WTC11 (cell line): ENCODE data around the gene OSBPL9. TPM values are rescaled to one million over a fixed set of nuclear protein-coding genes. Genes with fewer than 3 reads are reported as not detected.

Experiments
- ATAC-seq: fragments of 200-7000 bp; cut with Tn5 transposase; 2 replicates; pipeline ENCODE4 v1.10.0; 2021; ENCODE audit warnings: mild to moderate bottlenecking, moderate library complexity
- CTCF ChIA-PET: fragments of 300-600 bp; sonication (Branson Sonifier 250); formaldehyde crosslinking; loops from one replicate; lab custom pipeline; 2021; ENCODE audit warnings: antibody characterized with exemption; lab: Charles Lee
- POLR2A ChIA-PET: fragments of 350-600 bp; sonication (Branson Sonifier 250); formaldehyde crosslinking; loops from one replicate; lab custom pipeline; 2021; ENCODE audit warnings: antibody characterized with exemption; lab: Charles Lee
- DNase-seq: peaks from one replicate; pipeline ENCODE4 v3.0.0; 2021; ENCODE audit warnings: low spot score
- H3K27ac Mint-ChIP-seq: 2 replicates; pipeline ENCODE4 v1.8.0; 2021; ENCODE audit warnings: mixed read lengths
- H3K27me3 Mint-ChIP-seq: 2 replicates; pipeline ENCODE4 v1.8.0; 2021; ENCODE audit warnings: low read depth, mild to moderate bottlenecking, moderate library complexity, mixed read lengths
- H3K36me3 Mint-ChIP-seq: 2 replicates; pipeline ENCODE4 v1.8.0; 2021; ENCODE audit warnings: mixed read lengths
- H3K4me1 Mint-ChIP-seq: 2 replicates; pipeline ENCODE4 v1.8.0; 2022; ENCODE audit warnings: mixed read lengths
- H3K4me3 Mint-ChIP-seq: 2 replicates; pipeline ENCODE4 v1.8.0; 2021; ENCODE audit warnings: mild to moderate bottlenecking, moderate library complexity, mixed read lengths
- H3K9me3 Mint-ChIP-seq: 2 replicates; pipeline ENCODE4 v1.8.0; 2021; ENCODE audit warnings: mixed read lengths
- ATF1 ChIP-seq: sonication (generic); formaldehyde crosslinking; IDR thresholded peaks from 2 replicates; pipeline ENCODE4 v1.8.1; 2023; ENCODE audit warnings: mild to moderate bottlenecking, moderate library complexity, missing genetic modification reagents
- CREB1 ChIP-seq: sonication (generic); formaldehyde crosslinking; IDR thresholded peaks from 2 replicates; pipeline ENCODE4 v1.8.0; 2023; ENCODE audit warnings: mild to moderate bottlenecking, missing genetic modification reagents
- E2F1 ChIP-seq: sonication (generic); formaldehyde crosslinking; IDR thresholded peaks from 2 replicates; pipeline ENCODE4 v1.8.0; 2022; ENCODE audit warnings: mild to moderate bottlenecking, missing genetic modification reagents
- EMX1 ChIP-seq: fragments of 250-450 bp; sonication (Bioruptor Pico); IDR thresholded peaks from 2 replicates; pipeline ENCODE4 v1.8.0; 2021; ENCODE audit warnings: mild to moderate bottlenecking
- GTF2I ChIP-seq: fragments of 250-450 bp; sonication (Bioruptor Pico); conservative IDR thresholded peaks from 2 replicates; pipeline ENCODE4 v1.4.0; 2021; ENCODE audit warnings: mild to moderate bottlenecking
- HMGA2 ChIP-seq: fragments of 250-450 bp; sonication (Bioruptor Pico); IDR thresholded peaks from 2 replicates; pipeline ENCODE4 v1.4.0; 2021; ENCODE audit warnings: mild to moderate bottlenecking, moderate library complexity
- JAZF1 ChIP-seq: fragments of 250-450 bp; sonication (Bioruptor Pico); IDR thresholded peaks from 2 replicates; pipeline ENCODE4 v1.9.0; 2021; ENCODE audit warnings: moderate library complexity, mild to moderate bottlenecking, inconsistent platforms
- KAT7 ChIP-seq: sonication (generic); formaldehyde crosslinking; IDR thresholded peaks from 2 replicates; pipeline ENCODE4 v1.8.1; 2023; ENCODE audit warnings: missing genetic modification reagents, mild to moderate bottlenecking, borderline replicate concordance
- NFYB ChIP-seq: sonication (generic); formaldehyde crosslinking; conservative IDR thresholded peaks from 2 replicates; pipeline ENCODE4 v1.8.0; 2022; ENCODE audit warnings: low read depth, missing genetic modification reagents
- NR1H2 ChIP-seq: sonication (generic); formaldehyde crosslinking; IDR thresholded peaks from 2 replicates; pipeline ENCODE4 v1.9.0; 2021; ENCODE audit warnings: mild to moderate bottlenecking, moderate library complexity, missing genetic modification reagents
- OVOL2 ChIP-seq: fragments of 250-450 bp; sonication (Bioruptor Pico); IDR thresholded peaks from 2 replicates; pipeline ENCODE4 v1.9.0; 2021; ENCODE audit warnings: mild to moderate bottlenecking, borderline replicate concordance
- PRRX2 ChIP-seq: fragments of 250-450 bp; sonication (Bioruptor Pico); IDR thresholded peaks from 2 replicates; pipeline ENCODE4 v1.8.0; 2021; ENCODE audit warnings: mild to moderate bottlenecking
- SMAD3 ChIP-seq: sonication (generic); formaldehyde crosslinking; IDR thresholded peaks from 2 replicates; pipeline ENCODE4 v1.8.0; 2022; ENCODE audit warnings: missing genetic modification reagents, mild to moderate bottlenecking, borderline replicate concordance
- SP1 ChIP-seq: sonication (generic); formaldehyde crosslinking; conservative IDR thresholded peaks from 2 replicates; pipeline ENCODE4 v1.8.1; 2022; ENCODE audit warnings: missing genetic modification reagents
- ZBTB43 ChIP-seq: sonication (generic); formaldehyde crosslinking; IDR thresholded peaks from 2 replicates; pipeline ENCODE4 v1.8.1; 2023; ENCODE audit warnings: mild to moderate bottlenecking, missing genetic modification reagents
- ZNF263 ChIP-seq: sonication (generic); formaldehyde crosslinking; IDR thresholded peaks from 2 replicates; pipeline ENCODE4 v1.8.1; 2022; ENCODE audit warnings: low read depth, mild to moderate bottlenecking, moderate library complexity, missing genetic modification reagents
- ZNF423 ChIP-seq: fragments of 250-450 bp; sonication (Bioruptor Pico); IDR thresholded peaks from 2 replicates; pipeline ENCODE4 v2.1.2; 2022; ENCODE audit warnings: mild to moderate bottlenecking, moderate library complexity
- total RNA-seq: library from RNA; stranded (reverse); gene quantifications from 3 replicates; pipeline ENCODE4 v1.2.3, GENCODE V29; 2021
- TF ChIP-seq, protein P1 (sequence below): fragments of 250-450 bp; sonication (Bioruptor Pico); conservative IDR thresholded peaks from 2 replicates; pipeline ENCODE4 v1.9.0; 2021; ENCODE audit warnings: mild to moderate bottlenecking
- TF ChIP-seq, protein P2 (sequence below): sonication (generic); formaldehyde crosslinking; conservative IDR thresholded peaks from 2 replicates; pipeline ENCODE4 v1.8.1; 2022; ENCODE audit warnings: mild to moderate bottlenecking, missing genetic modification reagents
- TF ChIP-seq, protein P3 (sequence below): sonication (generic); formaldehyde crosslinking; IDR thresholded peaks from 2 replicates; pipeline ENCODE4 v1.8.1; 2023; ENCODE audit warnings: mild to moderate bottlenecking, missing genetic modification reagents, moderate library complexity
- TF ChIP-seq, protein P4 (sequence below): sonication (generic); formaldehyde crosslinking; IDR thresholded peaks from 2 replicates; pipeline ENCODE4 v1.8.1; 2022; ENCODE audit warnings: missing genetic modification reagents, borderline replicate concordance
- TF ChIP-seq, protein P5 (sequence below): sonication (generic); formaldehyde crosslinking; IDR thresholded peaks from 2 replicates; pipeline ENCODE4 v1.8.1; 2022; ENCODE audit warnings: mild to moderate bottlenecking, moderate library complexity, missing genetic modification reagents
- TF ChIP-seq, protein P6 (sequence below): sonication (generic); formaldehyde crosslinking; IDR thresholded peaks from 2 replicates; pipeline ENCODE4 v1.8.0; 2022; ENCODE audit warnings: mild to moderate bottlenecking, missing genetic modification reagents

Gene OSBPL9
- total RNA-seq, 1 experiment from 2014 or later = 55.6 TPM

DNA sequence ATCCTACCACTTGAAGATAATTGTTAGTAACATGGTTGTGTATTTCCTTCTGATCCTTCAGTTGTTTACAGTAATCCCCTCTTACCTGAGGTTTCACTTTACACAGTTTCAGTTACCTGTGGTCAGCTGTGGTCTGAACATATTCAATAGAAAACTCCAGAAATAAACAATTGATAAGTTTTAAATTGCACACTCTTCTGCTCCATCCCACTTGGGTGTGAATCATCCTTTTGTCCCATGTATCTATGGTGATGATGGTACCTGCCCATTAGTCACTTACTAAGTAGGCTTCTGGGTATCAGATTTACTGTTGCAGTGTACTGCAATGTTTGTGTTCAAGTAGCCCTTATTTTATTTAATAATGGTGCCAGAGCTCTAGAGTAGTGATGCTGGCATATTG, 62.5 kb downstream of the OSBPL9 start:
- H3K27me3 Mint-ChIP-seq = no peaks in the 10 kb centered on the region
- peaks cover 4% of the 10 kb centered on the region; the same call in 1 of the 2 replicates for H3K4me1 Mint-ChIP-seq
- no peak overlapping the region for H3K27ac Mint-ChIP-seq
- TF ChIP-seq CREB1 (CRISPR knock-in tag) = no peak
- TF ChIP-seq JAZF1 (CRISPR knock-in tag) = no peak
- TF ChIP-seq, protein P1, sequence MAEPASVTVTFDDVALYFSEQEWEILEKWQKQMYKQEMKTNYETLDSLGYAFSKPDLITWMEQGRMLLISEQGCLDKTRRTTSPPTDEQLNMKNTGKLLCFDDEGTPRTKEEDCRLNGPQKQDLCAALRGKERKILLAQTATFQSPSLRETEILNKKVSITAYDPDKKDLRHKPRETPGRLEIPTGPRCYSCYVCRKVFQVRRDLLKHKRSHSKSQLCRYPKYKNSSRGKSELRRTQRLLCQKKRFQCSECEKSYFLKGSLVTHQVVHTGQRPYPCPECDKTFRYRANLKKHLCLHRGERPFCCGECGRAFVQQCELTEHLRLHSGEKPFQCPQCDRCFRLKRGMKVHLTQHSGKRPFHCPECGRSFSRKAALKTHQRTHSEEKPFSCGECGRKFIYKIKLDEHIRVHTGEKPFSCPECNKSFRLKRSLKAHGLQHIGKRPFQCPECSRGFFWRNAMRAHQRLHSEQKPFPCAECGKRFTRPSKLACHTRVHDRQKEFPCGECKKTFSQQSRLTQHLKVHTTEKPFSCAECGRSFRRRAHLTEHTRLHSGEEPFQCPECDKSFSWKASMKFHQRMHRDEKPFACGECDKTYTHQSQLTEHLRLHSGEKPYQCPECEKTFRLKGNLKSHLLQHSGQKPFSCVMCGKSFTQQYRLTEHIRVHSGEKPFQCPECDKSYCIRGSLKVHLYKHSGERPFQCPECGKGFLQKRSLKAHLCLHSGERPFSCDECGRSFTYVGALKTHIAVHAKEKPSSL (CRISPR knock-in tag) = no peak
- TF ChIP-seq OVOL2 (CRISPR knock-in tag) = no peak
- no peak for TF ChIP-seq ATF1 (CRISPR knock-in tag)
- CTCF ChIA-PET = no interaction called here
- no peak overlapping the region for H3K4me3 Mint-ChIP-seq
- H3K36me3 Mint-ChIP-seq = no peaks in the 10 kb centered on the region
- DNase-seq (no peak), ATAC-seq (no peak)
- POLR2A ChIA-PET = no interaction called here
- no peaks in the 10 kb centered on the region for H3K9me3 Mint-ChIP-seq

GRCh38 chr1:51684776-51685175, 67.9 kb downstream of the OSBPL9 start:
- ChIA-PET CTCF (no interaction called here), POLR2A (interaction anchor here (0.7 kb wide), 1 partner anchor 113 kb away, joined by 4 read pairs; no protein-coding TSS in a partner anchor)
- Mint-ChIP-seq H3K27ac (no peak overlapping the region), H3K4me3 (no peak overlapping the region), H3K4me1 (peaks cover 9% of the 10 kb centered on the region), H3K9me3 (no peaks in the 10 kb centered on the region), H3K36me3 (no peaks in the 10 kb centered on the region), H3K27me3 (no peaks in the 10 kb centered on the region)
- DNase-seq = no peak
- ATAC-seq = no peak
- TF ChIP-seq GTF2I (CRISPR knock-in tag) = no peak
- TF ChIP-seq SP1 (CRISPR knock-in tag) = no peak
- TF ChIP-seq SMAD3 = no peak
- no peak for TF ChIP-seq PRRX2
- TF ChIP-seq KAT7 (CRISPR knock-in tag) = no peak
- no peak for TF ChIP-seq ZNF423 (CRISPR knock-in tag)
- no peak for TF ChIP-seq ZBTB43
- no peak for TF ChIP-seq NR1H2 (CRISPR knock-in tag)
- TF ChIP-seq, protein P2, sequence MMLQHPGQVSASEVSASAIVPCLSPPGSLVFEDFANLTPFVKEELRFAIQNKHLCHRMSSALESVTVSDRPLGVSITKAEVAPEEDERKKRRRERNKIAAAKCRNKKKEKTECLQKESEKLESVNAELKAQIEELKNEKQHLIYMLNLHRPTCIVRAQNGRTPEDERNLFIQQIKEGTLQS (CRISPR knock-in tag) = no peak
- TF ChIP-seq ZNF263 (CRISPR knock-in tag) = no peak
- no peak for TF ChIP-seq NFYB
- TF ChIP-seq, protein P3, sequence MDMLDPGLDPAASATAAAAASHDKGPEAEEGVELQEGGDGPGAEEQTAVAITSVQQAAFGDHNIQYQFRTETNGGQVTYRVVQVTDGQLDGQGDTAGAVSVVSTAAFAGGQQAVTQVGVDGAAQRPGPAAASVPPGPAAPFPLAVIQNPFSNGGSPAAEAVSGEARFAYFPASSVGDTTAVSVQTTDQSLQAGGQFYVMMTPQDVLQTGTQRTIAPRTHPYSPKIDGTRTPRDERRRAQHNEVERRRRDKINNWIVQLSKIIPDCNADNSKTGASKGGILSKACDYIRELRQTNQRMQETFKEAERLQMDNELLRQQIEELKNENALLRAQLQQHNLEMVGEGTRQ (CRISPR knock-in tag) = no peak
- TF ChIP-seq, protein P4, sequence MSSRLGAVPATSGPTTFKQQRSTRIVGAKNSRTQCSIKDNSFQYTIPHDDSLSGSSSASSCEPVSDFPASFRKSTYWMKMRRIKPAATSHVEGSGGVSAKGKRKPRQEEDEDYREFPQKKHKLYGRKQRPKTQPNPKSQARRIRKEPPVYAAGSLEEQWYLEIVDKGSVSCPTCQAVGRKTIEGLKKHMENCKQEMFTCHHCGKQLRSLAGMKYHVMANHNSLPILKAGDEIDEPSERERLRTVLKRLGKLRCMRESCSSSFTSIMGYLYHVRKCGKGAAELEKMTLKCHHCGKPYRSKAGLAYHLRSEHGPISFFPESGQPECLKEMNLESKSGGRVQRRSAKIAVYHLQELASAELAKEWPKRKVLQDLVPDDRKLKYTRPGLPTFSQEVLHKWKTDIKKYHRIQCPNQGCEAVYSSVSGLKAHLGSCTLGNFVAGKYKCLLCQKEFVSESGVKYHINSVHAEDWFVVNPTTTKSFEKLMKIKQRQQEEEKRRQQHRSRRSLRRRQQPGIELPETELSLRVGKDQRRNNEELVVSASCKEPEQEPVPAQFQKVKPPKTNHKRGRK (CRISPR knock-in tag) = no peak
- TF ChIP-seq ATF1 (CRISPR knock-in tag) = no peak
- TF ChIP-seq EMX1 (CRISPR knock-in tag) = no peak
- no peak for TF ChIP-seq E2F1 (CRISPR knock-in tag)
- TF ChIP-seq, protein P5, sequence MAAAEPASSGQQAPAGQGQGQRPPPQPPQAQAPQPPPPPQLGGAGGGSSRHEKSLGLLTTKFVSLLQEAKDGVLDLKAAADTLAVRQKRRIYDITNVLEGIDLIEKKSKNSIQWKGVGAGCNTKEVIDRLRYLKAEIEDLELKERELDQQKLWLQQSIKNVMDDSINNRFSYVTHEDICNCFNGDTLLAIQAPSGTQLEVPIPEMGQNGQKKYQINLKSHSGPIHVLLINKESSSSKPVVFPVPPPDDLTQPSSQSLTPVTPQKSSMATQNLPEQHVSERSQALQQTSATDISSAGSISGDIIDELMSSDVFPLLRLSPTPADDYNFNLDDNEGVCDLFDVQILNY (CRISPR knock-in tag) = no peak
- TF ChIP-seq HMGA2 = no peak
- TF ChIP-seq, protein P6, sequence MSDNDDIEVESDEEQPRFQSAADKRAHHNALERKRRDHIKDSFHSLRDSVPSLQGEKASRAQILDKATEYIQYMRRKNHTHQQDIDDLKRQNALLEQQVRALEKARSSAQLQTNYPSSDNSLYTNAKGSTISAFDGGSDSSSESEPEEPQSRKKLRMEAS (CRISPR knock-in tag) = no peak
- TF ChIP-seq, all 79 proteins: peak for 0
